Transverse colon (tissue), 4 donors: ENCODE measurements around the gene HIPK3. TPM values are rescaled to one million over a fixed set of nuclear protein-coding genes. Genes with fewer than 3 reads are reported as not detected.

Experiments used
- DNase-seq: peaks from one replicate; pipeline ENCODE4 v3.0.0-alpha.2; 2019
- H3K27ac ChIP-seq, 4 donors: fragments of 200-600 bp; sonication (generic); 2 replicates each; pipeline ENCODE4 v1.5.1; 2016 to 2018; ENCODE audit warnings: inconsistent platforms in 4 of 4
- H3K27me3 ChIP-seq: fragments of 200-600 bp; sonication (generic); 2 replicates; pipeline ENCODE4 v1.5.1; 2017; ENCODE audit warnings: inconsistent platforms
- H3K36me3 ChIP-seq, 4 donors: fragments of 200-600 bp; sonication (generic); 2 replicates each; pipeline ENCODE4 v1.5.1; 2017 to 2019; ENCODE audit warnings: inconsistent platforms in 4 of 4
- H3K4me1 ChIP-seq, 4 donors: fragments of 200-600 bp; sonication (generic); 2 replicates each; pipeline ENCODE4 v1.5.1; 2017 to 2020; ENCODE audit warnings: inconsistent platforms in 4 of 4
- H3K4me3 ChIP-seq, 4 donors: fragments of 200-600 bp; sonication (generic); 1 replicate in 1 of 4; 2 replicates in 3 of 4; pipeline versions ENCODE4 v1.5.1 to v1.6.1; 2017 to 2019; ENCODE audit warnings: inconsistent platforms in 4 of 4
- H3K9me3 ChIP-seq, 2 donors: fragments of 200-600 bp; sonication (generic); 2 replicates each; pipeline ENCODE4 v1.5.1; 2017 to 2019; ENCODE audit warnings: inconsistent platforms in 2 of 2
- CTCF ChIP-seq, 5 experiments: fragments of 200-600 bp in 3 of 5; fragments of 450-650 bp in 2 of 5; sonication (generic) in 3 of 5; IDR thresholded peaks; 1 replicate in 2 of 5; 2 replicates in 3 of 5; pipeline ENCODE4 v1.5.1; 2016 to 2017; ENCODE audit warnings: antibody characterized with exemption in 5 of 5, inconsistent platforms in 3 of 5, mild to moderate bottlenecking in 2 of 5, moderate library complexity in 1 of 5
- EP300 ChIP-seq: sonication (generic); formaldehyde crosslinking; IDR thresholded peaks from one replicate; pipeline ENCODE4 v1.6.1; 2017; ENCODE audit warnings: antibody characterized with exemption, low read depth
- POLR2A ChIP-seq: fragments of 450-650 bp; IDR thresholded peaks from one replicate; pipeline ENCODE4 v1.6.1; 2016; ENCODE audit warnings: antibody characterized with exemption, mild to moderate bottlenecking, moderate library complexity
- POLR2AphosphoS5 ChIP-seq, 3 donors: sonication (generic); formaldehyde crosslinking; IDR thresholded peaks; one replicate each; pipeline ENCODE4 v1.6.1; 2016; ENCODE audit warnings: antibody characterized with exemption in 3 of 3
- WGBS, 2 donors: methylation state at CpG; one replicate each; pipeline ENCODE4 v1.1.5; 2018; ENCODE audit warnings: low coverage in 1 of 2; 5-methylcytosine and 5-hydroxymethylcytosine counted together
- in situ Hi-C, 4 donors: fragments of 200-750 bp; cut with MboI; loops; one replicate each; pipeline versions ENCODE4 v1.15.0 to v1.15.1; 2017; ENCODE audit warnings: low sequenced_read_pairs in 3 of 4, low pct_ligation_motif_present in 1 of 4, low pct_unique_long_range_greater_than_20kb in 1 of 4
- intact Hi-C: fragments of 100-400 bp; cut with DNase I; formaldehyde crosslinking; loops from one replicate; pipeline ENCODE4 v1.15.1; 2023; ENCODE audit warnings: low total_unique reads
- total RNA-seq, 4 donors: library from RNA; depleted of rRNA; stranded (reverse); fragments of >200 nt; gene quantifications; one replicate each; pipeline ENCODE4 v1.1.0, GENCODE V29; 2016

Gene HIPK3
- total RNA-seq, 4 donors from 2014 or later: 67.0 to 121 (median 86.8) TPM

- no peak for DNase-seq
- intact Hi-C loops: no loop called here
- Histone ChIP-seq H3K36me3 (no peaks in the 10 kb centered on the region), H3K27me3 (no peaks in the 10 kb centered on the region), H3K27ac (peak overlapping the region in 2 of 4 donors; percentile 14 to 33), H3K4me3 (no peak overlapping the region), H3K9me3 (no peaks in the 10 kb centered on the region), H3K4me1 (peaks cover 35 to 88% (median 56%) of the 10 kb centered on the region in 4 donors)
- no peak for TF ChIP-seq POLR2AphosphoS5 (IDR thresholded peaks at IDR 0.05)
- TF ChIP-seq EP300: no peak
- no peak for TF ChIP-seq POLR2A
- no peak for TF ChIP-seq CTCF (IDR thresholded peaks at IDR 0.05)
- in situ Hi-C loops: no loop called here
Observed at GRCh38 chr11:33273656-33274055, 16.5 kb downstream of the HIPK3 start.

DNA sequence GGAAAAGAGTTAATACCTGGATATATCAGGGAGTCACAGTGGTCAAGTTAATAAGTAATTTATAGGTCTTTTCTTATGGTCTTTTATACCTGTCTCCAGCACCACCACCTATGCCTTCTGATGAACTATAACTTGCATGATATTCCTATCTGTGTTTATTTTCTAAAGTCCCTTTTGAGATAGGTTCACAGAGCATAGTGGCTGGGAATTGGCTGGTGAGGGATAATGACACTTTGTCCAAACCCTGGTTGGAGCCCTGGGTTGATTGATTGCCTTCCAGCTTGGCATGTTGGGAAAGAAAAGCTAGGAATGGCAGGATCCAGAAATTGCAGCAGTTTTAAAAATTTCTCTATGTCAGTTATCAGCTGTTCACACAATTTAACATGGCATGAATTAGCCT, 23.2 kb downstream of the HIPK3 start:
- DNase-seq: no peak
- H3K36me3 ChIP-seq: no peaks in the 10 kb centered on the region
- H3K4me1 ChIP-seq: peaks cover 11 to 49% (median 23%) of the 10 kb centered on the region in 4 donors
- in situ Hi-C loops: no loop called here
- no peak overlapping the region for H3K27ac ChIP-seq
- H3K4me3 ChIP-seq: no peak overlapping the region
- no peaks in the 10 kb centered on the region for H3K27me3 ChIP-seq
- H3K9me3 ChIP-seq: no peaks in the 10 kb centered on the region
- no peak for TF ChIP-seq POLR2A
- TF ChIP-seq EP300: no peak
- intact Hi-C loops: no loop called here

- peaks cover 6 to 39% (median 16%) of the 10 kb centered on the region in 4 donors for H3K4me1 ChIP-seq
- TF ChIP-seq CTCF (IDR thresholded peaks at IDR 0.05): no peak
- TF ChIP-seq POLR2A: no peak
- TF ChIP-seq EP300: no peak
- no peak for TF ChIP-seq POLR2AphosphoS5 (IDR thresholded peaks at IDR 0.05)
- H3K27ac ChIP-seq: no peak overlapping the region
- intact Hi-C loops (no loop called here), in situ Hi-C loops (no loop called here)
- DNase-seq: no peak
- no peaks in the 10 kb centered on the region for H3K9me3 ChIP-seq
- peaks cover 0 to 3% (median 0%) of the 10 kb centered on the region in 4 donors for H3K36me3 ChIP-seq
- no peaks in the 10 kb centered on the region for H3K27me3 ChIP-seq
- no peak overlapping the region for H3K4me3 ChIP-seq
Observed at GRCh38 chr11:33281758-33282157, 24.6 kb downstream of the HIPK3 start.

DNA sequence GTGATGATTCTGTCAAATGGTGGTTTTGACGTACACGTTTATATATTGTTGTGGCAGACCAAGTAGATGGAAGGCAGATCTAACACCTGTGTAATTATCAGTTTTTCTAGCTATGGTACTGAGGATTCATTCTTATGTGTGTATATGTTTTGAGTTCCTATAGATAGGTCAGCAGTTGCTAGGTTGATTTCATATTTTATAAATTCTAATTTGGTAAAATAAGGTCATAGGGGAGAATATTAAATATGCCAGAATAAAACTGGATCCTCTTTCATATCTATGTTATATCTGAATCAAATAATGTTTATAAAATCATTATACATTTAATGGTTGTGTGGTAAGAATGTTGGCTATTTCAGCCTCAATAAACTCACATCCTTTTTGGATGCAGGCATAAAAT, 27.6 kb downstream of the HIPK3 start:
- DNase-seq: no peak
- H3K27me3 ChIP-seq: no peaks in the 10 kb centered on the region
- H3K36me3 ChIP-seq: peaks cover 0 to 14% (median 0%) of the 10 kb centered on the region in 4 donors
- no peak overlapping the region for H3K4me3 ChIP-seq
- in situ Hi-C loops (no loop called here), intact Hi-C loops (no loop called here)
- peaks cover 0 to 20% (median 3%) of the 10 kb centered on the region in 4 donors for H3K4me1 ChIP-seq
- no peak overlapping the region for H3K27ac ChIP-seq
- no peak for TF ChIP-seq CTCF (IDR thresholded peaks at IDR 0.05)
- TF ChIP-seq POLR2AphosphoS5 (IDR thresholded peaks at IDR 0.05): no peak
- no peaks in the 10 kb centered on the region for H3K9me3 ChIP-seq
- WGBS, 2 donors: 82 to 89% methylated on average over 2 of the region's 2 CpGs

DNA sequence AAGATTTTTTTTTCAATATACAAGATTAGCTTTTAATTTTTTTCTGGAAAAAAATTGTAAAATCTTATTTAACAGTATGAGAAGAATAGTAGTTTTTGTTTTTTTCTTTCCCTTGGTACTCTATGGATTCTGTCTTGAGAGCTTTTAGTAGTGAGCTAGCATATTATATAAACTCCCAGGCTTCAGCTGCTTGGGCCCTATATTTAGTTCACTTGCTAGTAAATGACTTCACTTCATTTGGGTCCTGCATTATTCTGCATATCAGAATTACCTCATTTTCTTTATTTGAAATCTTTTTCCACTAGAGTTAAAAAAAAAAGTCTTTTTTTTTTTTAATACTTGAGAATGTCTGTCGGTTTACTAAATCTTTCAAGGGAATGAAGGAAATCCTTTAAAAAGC, 33.1 kb downstream of the HIPK3 start:
- H3K4me3 ChIP-seq: no peak overlapping the region
- peak overlapping the region; percentile 39 to 73 (median 66) for H3K27ac ChIP-seq
- intact Hi-C loops: no loop called here
- peaks cover 0 to 14% (median 0%) of the 10 kb centered on the region in 4 donors for H3K36me3 ChIP-seq
- TF ChIP-seq CTCF (IDR thresholded peaks at IDR 0.05) (no peak), EP300 (no peak), POLR2AphosphoS5 (IDR thresholded peaks at IDR 0.05) (no peak), POLR2A (no peak)
- in situ Hi-C loops: no loop called here
- peaks cover 11 to 30% (median 17%) of the 10 kb centered on the region in 4 donors for H3K4me1 ChIP-seq
- WGBS, 2 donors: 64 to 65% methylated on average over 1 of the region's 1 CpG
- H3K27me3 ChIP-seq: no peaks in the 10 kb centered on the region
- no peaks in the 10 kb centered on the region for H3K9me3 ChIP-seq
- DNase-seq: no peak
